HEK293 (cell line): ENCODE results near the gene TMEM214.

Experiments used
- CTCF ChIA-PET: fragments of 350-600 bp; formaldehyde crosslinking; extraction: SDS; loops from one replicate; lab custom pipeline; 2021; ENCODE audit warnings: antibody characterized with exemption; lab: Yijun Ruan, JAX
- POLR2A ChIA-PET: fragments of 300-600 bp; formaldehyde crosslinking; extraction: SDS; loops from one replicate; lab custom pipeline; 2020; ENCODE audit warnings: antibody characterized with exemption, inconsistent platforms; lab: Yijun Ruan, JAX
- H3K27ac ChIP-seq: fragments of 200-500 bp; sonication (Bioruptor generic); 2 replicates; pipeline ENCODE4 v1.5.1; 2014; ENCODE audit warnings: low read depth, low read length, control low read depth, inconsistent platforms; ENCODE audit errors: extremely low read depth
- H3K36me3 ChIP-seq, 2 experiments: fragments of 200-500 bp in 1 of 2; sonication (Bioruptor generic) in 1 of 2; 1 replicate in 1 of 2; 2 replicates in 1 of 2; pipeline ENCODE4 v1.5.1; 2014 to 2017; ENCODE audit warnings: inconsistent platforms in 2 of 2, low read length in 2 of 2; ENCODE audit not compliant: control insufficient read depth in 2 of 2, insufficient read depth in 1 of 2
- H3K4me1 ChIP-seq: fragments of 200-500 bp; sonication (Bioruptor generic); 2 replicates; pipeline ENCODE4 v1.5.1; 2014; ENCODE audit warnings: mild to moderate bottlenecking, low read length, inconsistent platforms; ENCODE audit not compliant: control insufficient read depth, insufficient read depth
- H3K4me3 ChIP-seq: 2 replicates; pipeline ENCODE4 v1.5.1; 2011; ENCODE audit warnings: low read depth, mild to moderate bottlenecking, control low read depth, low read length, moderate library complexity
- H3K9me3 ChIP-seq: fragments of 200-500 bp; sonication (Bioruptor generic); 2 replicates; pipeline ENCODE4 v1.5.1; 2014; ENCODE audit warnings: low read depth, low read length, inconsistent platforms; ENCODE audit not compliant: control insufficient read depth, insufficient read depth
- BCL11A ChIP-seq: fragments of 450-650 bp; formaldehyde crosslinking; IDR thresholded peaks from 2 replicates; pipeline ENCODE4 v1.5.1; 2016; ENCODE audit warnings: low read depth, missing biosample characterization, missing genetic modification characterization
- BCL11B ChIP-seq: fragments of 450-650 bp; formaldehyde crosslinking; IDR thresholded peaks from 2 replicates; pipeline ENCODE4 v1.5.1; 2016; ENCODE audit warnings: low read depth, missing biosample characterization, missing genetic modification characterization
- GLIS1 ChIP-seq: fragments of 450-650 bp; formaldehyde crosslinking; IDR thresholded peaks from 2 replicates; pipeline ENCODE4 v1.5.1; 2016; ENCODE audit warnings: missing biosample characterization, missing genetic modification characterization
- GLIS2 ChIP-seq: fragments of 450-650 bp; formaldehyde crosslinking; IDR thresholded peaks from 2 replicates; pipeline ENCODE4 v1.5.1; 2016; ENCODE audit warnings: missing biosample characterization, missing genetic modification characterization
- PRDM1 ChIP-seq: fragments of 450-650 bp; formaldehyde crosslinking; IDR thresholded peaks from 2 replicates; pipeline ENCODE4; 2016; ENCODE audit warnings: missing biosample characterization, missing genetic modification characterization
- REPIN1 ChIP-seq: fragments of 450-650 bp; formaldehyde crosslinking; IDR thresholded peaks from 2 replicates; pipeline ENCODE4 v1.5.1; 2017; ENCODE audit warnings: missing biosample characterization, missing genetic modification characterization, low read depth
- SETDB1 ChIP-seq: IDR thresholded peaks from one replicate; pipeline ENCODE4 v1.6.1; 2017; ENCODE audit warnings: mild to moderate bottlenecking, low read length, moderate library complexity, mixed read lengths; ENCODE audit not compliant: insufficient read length
- WT1 ChIP-seq: fragments of 450-650 bp; formaldehyde crosslinking; IDR thresholded peaks from 2 replicates; pipeline ENCODE4 v1.5.1; 2016; ENCODE audit warnings: missing biosample characterization, missing genetic modification characterization
- ZFP3 ChIP-seq: fragments of 450-650 bp; formaldehyde crosslinking; IDR thresholded peaks from 2 replicates; pipeline ENCODE4 v1.5.1; 2016; ENCODE audit warnings: low read depth, missing biosample characterization, missing genetic modification characterization
- ZFP69B ChIP-seq: fragments of 450-650 bp; formaldehyde crosslinking; IDR thresholded peaks from 2 replicates; pipeline ENCODE4 v1.5.1; 2016; ENCODE audit warnings: missing biosample characterization, missing genetic modification characterization
- ZNF121 ChIP-seq: fragments of 450-650 bp; formaldehyde crosslinking; IDR thresholded peaks from 2 replicates; pipeline ENCODE4 v1.5.1; 2016; ENCODE audit warnings: missing biosample characterization, missing genetic modification characterization
- ZNF140 ChIP-seq: fragments of 450-650 bp; formaldehyde crosslinking; IDR thresholded peaks from 2 replicates; pipeline ENCODE4 v1.5.1; 2016; ENCODE audit warnings: missing biosample characterization, missing genetic modification characterization
- ZNF175 ChIP-seq: fragments of 450-650 bp; formaldehyde crosslinking; IDR thresholded peaks from 2 replicates; pipeline ENCODE4 v1.5.1; 2016; ENCODE audit warnings: missing biosample characterization, missing genetic modification characterization
- ZNF19 ChIP-seq: fragments of 450-650 bp; formaldehyde crosslinking; IDR thresholded peaks from 2 replicates; pipeline ENCODE4; 2016; ENCODE audit warnings: missing biosample characterization, missing genetic modification characterization, low read depth
- ZNF211 ChIP-seq: fragments of 450-650 bp; formaldehyde crosslinking; IDR thresholded peaks from 2 replicates; pipeline ENCODE4 v1.5.1; 2016; ENCODE audit warnings: low read depth, missing biosample characterization, missing genetic modification characterization
- ZNF391 ChIP-seq: fragments of 450-650 bp; formaldehyde crosslinking; IDR thresholded peaks from 2 replicates; pipeline ENCODE4 v1.5.1; 2016; ENCODE audit warnings: low read depth, missing biosample characterization, missing genetic modification characterization, borderline replicate concordance
- ZNF585B ChIP-seq: fragments of 450-650 bp; formaldehyde crosslinking; IDR thresholded peaks from 2 replicates; pipeline ENCODE4 v1.5.1; 2016; ENCODE audit warnings: missing biosample characterization, missing genetic modification characterization
- ZNF610 ChIP-seq: fragments of 450-650 bp; formaldehyde crosslinking; IDR thresholded peaks from 2 replicates; pipeline ENCODE4 v1.5.1; 2016; ENCODE audit warnings: missing biosample characterization, missing genetic modification characterization, borderline replicate concordance
- ZNF707 ChIP-seq: fragments of 450-650 bp; formaldehyde crosslinking; IDR thresholded peaks from 2 replicates; pipeline ENCODE4 v1.5.1; 2016; ENCODE audit warnings: missing biosample characterization, missing genetic modification characterization
- ZNF776 ChIP-seq: fragments of 450-650 bp; formaldehyde crosslinking; IDR thresholded peaks from 2 replicates; pipeline ENCODE4 v1.5.0; 2017; ENCODE audit warnings: missing biosample characterization, missing genetic modification characterization, borderline replicate concordance
- ZNF837 ChIP-seq: fragments of 450-650 bp; formaldehyde crosslinking; IDR thresholded peaks from 2 replicates; pipeline ENCODE4 v1.5.1; 2016; ENCODE audit warnings: missing biosample characterization, missing genetic modification characterization
- TF ChIP-seq, protein P1 (sequence below): fragments of 450-650 bp; formaldehyde crosslinking; IDR thresholded peaks from 2 replicates; pipeline ENCODE4 v1.5.1; 2016; ENCODE audit warnings: missing biosample characterization, missing genetic modification characterization, borderline replicate concordance
- TF ChIP-seq, protein P2 (sequence below): fragments of 450-650 bp; formaldehyde crosslinking; IDR thresholded peaks from 2 replicates; pipeline ENCODE4 v1.5.1; 2016; ENCODE audit warnings: missing biosample characterization, missing genetic modification characterization, borderline replicate concordance
- TF ChIP-seq, protein P3 (sequence below): fragments of 450-650 bp; IDR thresholded peaks from 2 replicates; pipeline ENCODE4 v1.5.1; 2018; ENCODE audit warnings: missing biosample characterization, missing genetic modification characterization
- TF ChIP-seq, protein P4 (sequence below): fragments of 450-650 bp; formaldehyde crosslinking; IDR thresholded peaks from 2 replicates; pipeline ENCODE4 v1.5.1; 2016; ENCODE audit warnings: missing biosample characterization, missing genetic modification characterization

TMEM214 gene

DNA sequence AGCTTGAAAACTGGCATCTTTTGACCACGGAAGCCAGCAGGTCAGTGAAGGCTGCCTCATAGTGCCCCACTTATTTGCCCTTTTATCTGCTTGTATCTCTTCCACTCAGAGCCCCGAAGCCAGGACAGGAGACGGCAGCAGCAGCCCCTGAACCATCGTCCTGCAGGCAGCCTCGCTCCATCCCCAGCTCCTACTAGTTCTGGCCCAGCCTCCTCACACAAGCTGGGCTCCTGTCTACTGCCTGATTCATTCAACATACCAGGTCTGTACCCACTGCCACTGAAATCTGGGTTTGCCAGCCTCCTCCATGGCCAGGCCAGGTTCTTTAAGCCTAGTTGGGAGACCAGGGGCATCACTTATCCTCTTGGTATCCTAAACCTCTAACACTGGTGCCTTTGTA, 34.6 kb downstream of the TMEM214 start:
- Histone ChIP-seq H3K4me1 (peaks cover 12% of the 10 kb centered on the region), H3K27ac (no peak overlapping the region), H3K9me3 (no peaks in the 10 kb centered on the region), H3K4me3 (no peak overlapping the region), H3K36me3 (peaks cover 0 to 69% of the 10 kb centered on the region in 2 experiments)
- TF ChIP-seq WT1 (tag by site-specific recombination) (no peak), BCL11B (tag by site-specific recombination) (no peak), GLIS2 (tag by site-specific recombination) (no peak), ZFP3 (tag by site-specific recombination) (no peak), PRDM1 (tag by site-specific recombination) (no peak), ZNF175 (tag by site-specific recombination) (no peak), ZNF121 (no peak), ZNF140 (tag by site-specific recombination) (no peak), ZNF707 (tag by site-specific recombination) (no peak), ZNF585B (tag by site-specific recombination) (no peak), ZNF610 (tag by site-specific recombination) (no peak)
- TF ChIP-seq, protein P1, sequence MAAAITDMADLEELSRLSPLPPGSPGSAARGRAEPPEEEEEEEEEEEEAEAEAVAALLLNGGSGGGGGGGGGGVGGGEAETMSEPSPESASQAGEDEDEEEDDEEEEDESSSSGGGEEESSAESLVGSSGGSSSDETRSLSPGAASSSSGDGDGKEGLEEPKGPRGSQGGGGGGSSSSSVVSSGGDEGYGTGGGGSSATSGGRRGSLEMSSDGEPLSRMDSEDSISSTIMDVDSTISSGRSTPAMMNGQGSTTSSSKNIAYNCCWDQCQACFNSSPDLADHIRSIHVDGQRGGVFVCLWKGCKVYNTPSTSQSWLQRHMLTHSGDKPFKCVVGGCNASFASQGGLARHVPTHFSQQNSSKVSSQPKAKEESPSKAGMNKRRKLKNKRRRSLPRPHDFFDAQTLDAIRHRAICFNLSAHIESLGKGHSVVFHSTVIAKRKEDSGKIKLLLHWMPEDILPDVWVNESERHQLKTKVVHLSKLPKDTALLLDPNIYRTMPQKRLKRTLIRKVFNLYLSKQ (tag by site-specific recombination) = no peak
- ChIA-PET CTCF (interaction anchor here (0.8 kb wide), 1 partner anchor 14 kb away, joined by 3 read pairs; no protein-coding TSS in a partner anchor), POLR2A (interaction anchor here (0.5 to 6.5 kb wide), 4 partner anchors 9 to 186 kb away, joined by 4 to 31 read pairs (median 9); partner anchors contain the start of gene AGBL5)

DNA sequence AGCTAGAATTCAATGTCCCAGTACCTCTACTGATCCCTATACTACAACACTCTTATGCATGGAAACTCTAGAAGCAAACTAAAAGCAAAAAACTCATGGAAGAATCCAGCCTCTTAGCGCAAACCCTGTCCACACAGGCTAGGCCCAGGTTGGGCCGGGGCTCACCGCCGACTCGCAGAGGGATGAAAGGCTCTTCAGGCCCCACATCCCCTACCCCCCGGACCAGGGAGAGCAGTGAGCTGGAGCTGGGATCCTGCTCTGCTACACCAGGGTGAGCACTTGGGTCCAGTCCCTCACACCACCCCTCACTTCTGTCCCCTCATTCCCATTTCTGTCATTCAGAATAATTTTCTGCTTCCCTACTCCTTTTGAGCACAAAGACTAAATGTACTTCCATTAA, 36.7 kb downstream of the TMEM214 start:
- H3K27ac ChIP-seq = no peak overlapping the region
- no peaks in the 10 kb centered on the region for H3K9me3 ChIP-seq
- ChIA-PET CTCF (interaction anchor here (0.6 to 0.7 kb wide), 2 partner anchors 12 to 316 kb away, joined by 3 read pairs; no protein-coding TSS in a partner anchor), POLR2A (no interaction called here)
- peaks cover 0 to 51% of the 10 kb centered on the region in 2 experiments; a peak in 2 of 3 replicates for H3K36me3 ChIP-seq
- no peak overlapping the region for H3K4me3 ChIP-seq
- TF ChIP-seq ZNF211 (no peak), SETDB1 (no peak), ZNF391 (tag by site-specific recombination) (no peak), BCL11A (tag by site-specific recombination) (no peak), ZFP69B (tag by site-specific recombination) (no peak), ZNF776 (no peak), GLIS1 (tag by site-specific recombination) (no peak), ZNF837 (tag by site-specific recombination) (no peak), ZNF19 (tag by site-specific recombination) (no peak), REPIN1 (tag by site-specific recombination) (no peak)
- TF ChIP-seq, protein P2, sequence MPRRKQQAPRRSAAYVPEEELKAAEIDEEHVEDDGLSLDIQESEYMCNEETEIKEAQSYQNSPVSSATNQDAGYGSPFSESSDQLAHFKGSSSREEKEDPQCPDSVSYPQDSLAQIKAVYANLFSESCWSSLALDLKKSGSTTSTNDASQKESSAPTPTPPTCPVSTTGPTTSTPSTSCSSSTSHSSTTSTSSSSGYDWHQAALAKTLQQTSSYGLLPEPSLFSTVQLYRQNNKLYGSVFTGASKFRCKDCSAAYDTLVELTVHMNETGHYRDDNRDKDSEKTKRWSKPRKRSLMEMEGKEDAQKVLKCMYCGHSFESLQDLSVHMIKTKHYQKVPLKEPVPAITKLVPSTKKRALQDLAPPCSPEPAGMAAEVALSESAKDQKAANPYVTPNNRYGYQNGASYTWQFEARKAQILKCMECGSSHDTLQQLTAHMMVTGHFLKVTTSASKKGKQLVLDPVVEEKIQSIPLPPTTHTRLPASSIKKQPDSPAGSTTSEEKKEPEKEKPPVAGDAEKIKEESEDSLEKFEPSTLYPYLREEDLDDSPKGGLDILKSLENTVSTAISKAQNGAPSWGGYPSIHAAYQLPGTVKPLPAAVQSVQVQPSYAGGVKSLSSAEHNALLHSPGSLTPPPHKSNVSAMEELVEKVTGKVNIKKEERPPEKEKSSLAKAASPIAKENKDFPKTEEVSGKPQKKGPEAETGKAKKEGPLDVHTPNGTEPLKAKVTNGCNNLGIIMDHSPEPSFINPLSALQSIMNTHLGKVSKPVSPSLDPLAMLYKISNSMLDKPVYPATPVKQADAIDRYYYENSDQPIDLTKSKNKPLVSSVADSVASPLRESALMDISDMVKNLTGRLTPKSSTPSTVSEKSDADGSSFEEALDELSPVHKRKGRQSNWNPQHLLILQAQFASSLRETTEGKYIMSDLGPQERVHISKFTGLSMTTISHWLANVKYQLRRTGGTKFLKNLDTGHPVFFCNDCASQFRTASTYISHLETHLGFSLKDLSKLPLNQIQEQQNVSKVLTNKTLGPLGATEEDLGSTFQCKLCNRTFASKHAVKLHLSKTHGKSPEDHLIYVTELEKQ = no peak
- TF ChIP-seq, protein P3, sequence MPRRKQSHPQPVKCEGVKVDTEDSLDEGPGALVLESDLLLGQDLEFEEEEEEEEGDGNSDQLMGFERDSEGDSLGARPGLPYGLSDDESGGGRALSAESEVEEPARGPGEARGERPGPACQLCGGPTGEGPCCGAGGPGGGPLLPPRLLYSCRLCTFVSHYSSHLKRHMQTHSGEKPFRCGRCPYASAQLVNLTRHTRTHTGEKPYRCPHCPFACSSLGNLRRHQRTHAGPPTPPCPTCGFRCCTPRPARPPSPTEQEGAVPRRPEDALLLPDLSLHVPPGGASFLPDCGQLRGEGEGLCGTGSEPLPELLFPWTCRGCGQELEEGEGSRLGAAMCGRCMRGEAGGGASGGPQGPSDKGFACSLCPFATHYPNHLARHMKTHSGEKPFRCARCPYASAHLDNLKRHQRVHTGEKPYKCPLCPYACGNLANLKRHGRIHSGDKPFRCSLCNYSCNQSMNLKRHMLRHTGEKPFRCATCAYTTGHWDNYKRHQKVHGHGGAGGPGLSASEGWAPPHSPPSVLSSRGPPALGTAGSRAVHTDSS (tag by site-specific recombination) = no peak
- TF ChIP-seq, protein P4, sequence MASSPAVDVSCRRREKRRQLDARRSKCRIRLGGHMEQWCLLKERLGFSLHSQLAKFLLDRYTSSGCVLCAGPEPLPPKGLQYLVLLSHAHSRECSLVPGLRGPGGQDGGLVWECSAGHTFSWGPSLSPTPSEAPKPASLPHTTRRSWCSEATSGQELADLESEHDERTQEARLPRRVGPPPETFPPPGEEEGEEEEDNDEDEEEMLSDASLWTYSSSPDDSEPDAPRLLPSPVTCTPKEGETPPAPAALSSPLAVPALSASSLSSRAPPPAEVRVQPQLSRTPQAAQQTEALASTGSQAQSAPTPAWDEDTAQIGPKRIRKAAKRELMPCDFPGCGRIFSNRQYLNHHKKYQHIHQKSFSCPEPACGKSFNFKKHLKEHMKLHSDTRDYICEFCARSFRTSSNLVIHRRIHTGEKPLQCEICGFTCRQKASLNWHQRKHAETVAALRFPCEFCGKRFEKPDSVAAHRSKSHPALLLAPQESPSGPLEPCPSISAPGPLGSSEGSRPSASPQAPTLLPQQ = no peak
- TF ChIP-seq, all 188 proteins: peak for 0
- peaks cover 14% of the 10 kb centered on the region for H3K4me1 ChIP-seq
